Left colon (tissue), 2 donors: ENCODE measurements around the gene TEX13D. TPM values are rescaled to one million over a fixed set of nuclear protein-coding genes. Genes with fewer than 3 reads are reported as not detected.

Source experiments
- ATAC-seq: fragments of 200-7000 bp; cut with Tn5 transposase; one replicate; pipeline ENCODE4 v1.9.1; 2020; ENCODE audit warnings: mild to moderate bottlenecking, moderate library complexity
- DNase-seq, 2 donors: peaks; one replicate each; pipeline ENCODE4 v3.0.0-alpha.2; 2020
- intact Hi-C, 2 donors: fragments of 100-400 bp; cut with DNase I in 1 of 2; cut with micrococcal nuclease in 1 of 2; formaldehyde crosslinking; loops; one replicate each; pipeline versions ENCODE4 v1.11.2 to v1.14.0; 2022; cut with DNase I, micrococcal nuclease
- total RNA-seq, 2 donors: library from RNA; stranded (reverse); fragmentation: NEBNext Ultra II Directional; extraction: Animal tissue kit (Norgen Biotek cat#: 25700); gene quantifications; one replicate each; pipeline ENCODE4 v1.2.1, GENCODE V29; 2021
- donor health status: DM: no; HTN: no; CAD: no.
- donor health status: DM: yes; HTN: yes; CAD: no.

TEX13D gene
- total RNA-seq, 2 donors from 2014 or later = not detected

DNA sequence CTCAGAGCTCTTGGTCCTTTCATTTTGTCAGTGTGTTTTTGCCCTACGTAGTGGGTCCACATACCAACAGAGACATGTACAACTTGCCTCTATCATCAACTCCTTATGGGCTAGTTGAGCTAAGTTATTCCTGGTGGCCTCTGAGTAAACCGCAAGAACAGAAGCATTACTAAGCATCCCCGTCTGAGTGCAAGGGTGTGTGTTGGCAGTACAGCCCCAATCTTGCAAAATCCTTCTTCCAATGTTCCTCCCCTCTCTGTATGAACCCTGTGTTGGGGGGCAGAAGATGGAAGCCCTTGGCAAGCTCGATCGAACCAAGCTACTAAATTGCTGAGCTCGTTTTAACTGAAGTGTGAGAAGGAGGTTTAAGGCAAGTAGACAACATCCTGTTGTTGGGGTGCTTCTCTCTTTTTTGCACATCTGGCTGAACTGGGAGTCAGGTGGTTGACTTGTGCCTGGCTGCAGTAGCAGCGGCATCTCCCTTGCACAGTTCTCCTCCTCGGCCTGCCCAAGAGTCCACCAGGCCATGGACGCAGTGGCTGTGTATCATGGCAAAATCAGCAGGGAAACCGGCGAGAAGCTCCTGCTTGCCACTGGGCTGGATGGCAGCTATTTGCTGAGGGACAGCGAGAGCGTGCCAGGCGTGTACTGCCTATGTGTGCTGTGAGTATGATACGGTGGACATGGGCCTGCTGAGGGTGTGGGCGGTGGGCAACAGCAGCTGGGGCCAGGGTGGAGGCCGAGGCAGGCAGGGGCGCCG lies 13.8 kb downstream of the TEX13D start, which contains the start of gene SH2D1A:
Gene SH2D1A (plus strand): TSS at position 447 of the 760 bp plus-strand sequence. CDS start 80 bp downstream, at position 527.
- intact Hi-C loops = no loop called here
- DNase-seq = no peak
- ATAC-seq = no peak

DNA sequence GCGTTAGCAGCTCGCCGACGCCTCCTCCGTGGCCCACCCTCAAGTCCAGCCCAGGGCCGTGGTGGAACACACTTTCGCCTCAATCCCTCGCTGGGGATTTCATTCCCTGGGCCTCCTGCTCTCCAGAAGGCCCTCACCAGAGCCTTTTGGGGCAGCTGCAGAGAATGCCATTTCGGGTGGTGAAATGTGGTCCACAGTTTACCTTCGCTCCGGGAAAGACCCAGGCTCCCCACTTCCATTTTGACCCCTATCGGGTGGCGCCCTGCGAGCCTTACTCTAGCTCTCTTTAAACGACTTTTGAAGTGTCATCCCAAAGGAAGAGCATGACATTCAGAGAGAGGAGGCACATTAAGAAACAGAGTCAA lies 14.4 kb downstream of the TEX13D start:
- intact Hi-C loops = no loop called here
- ATAC-seq (no peak), DNase-seq (no peak)

DNA sequence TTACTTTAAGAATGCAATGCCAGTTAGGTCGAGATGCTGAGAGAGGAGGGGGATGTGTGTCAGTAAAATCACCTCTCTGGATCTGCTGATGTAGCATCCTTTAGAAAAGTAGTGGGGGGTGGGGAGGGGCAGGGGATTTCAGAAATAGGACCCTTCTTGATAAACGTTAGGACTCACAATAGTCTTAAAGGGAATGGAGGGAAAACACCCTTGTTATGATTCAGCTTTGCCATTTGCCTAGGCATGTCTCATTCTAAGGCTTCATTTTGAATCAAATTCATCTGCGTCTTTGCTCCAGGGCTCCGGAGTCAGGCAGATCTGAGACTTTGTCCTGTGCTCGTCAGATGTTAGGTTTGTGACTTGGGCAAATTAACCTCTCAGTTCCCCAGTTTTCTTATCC lies 14.8 kb downstream of the TEX13D start:
- DNase-seq (no peak), ATAC-seq (no peak)
- intact Hi-C loops = no loop called here

DNA sequence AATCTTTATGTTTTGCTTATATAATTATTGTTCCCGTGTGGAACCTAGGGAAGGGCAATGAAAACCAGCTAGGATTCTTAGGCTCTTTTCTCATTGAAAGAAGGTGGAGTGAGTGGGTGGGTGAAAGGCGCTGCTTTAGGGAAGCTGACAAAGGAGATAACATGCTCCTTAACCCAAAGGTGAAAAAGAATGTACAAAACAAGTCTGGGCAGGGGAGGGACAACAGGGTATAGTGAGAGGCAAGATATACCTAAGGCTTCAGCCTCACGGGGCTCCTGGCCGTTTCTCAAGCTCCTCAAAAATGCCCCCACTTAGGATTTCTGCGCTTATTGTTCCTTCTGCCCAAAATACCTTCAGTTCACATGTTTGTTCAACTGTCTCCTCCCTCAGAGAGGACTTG lies 15.7 kb downstream of the TEX13D start:
- DNase-seq = no peak
- ATAC-seq = no peak
- intact Hi-C loops = no loop called here

DNA sequence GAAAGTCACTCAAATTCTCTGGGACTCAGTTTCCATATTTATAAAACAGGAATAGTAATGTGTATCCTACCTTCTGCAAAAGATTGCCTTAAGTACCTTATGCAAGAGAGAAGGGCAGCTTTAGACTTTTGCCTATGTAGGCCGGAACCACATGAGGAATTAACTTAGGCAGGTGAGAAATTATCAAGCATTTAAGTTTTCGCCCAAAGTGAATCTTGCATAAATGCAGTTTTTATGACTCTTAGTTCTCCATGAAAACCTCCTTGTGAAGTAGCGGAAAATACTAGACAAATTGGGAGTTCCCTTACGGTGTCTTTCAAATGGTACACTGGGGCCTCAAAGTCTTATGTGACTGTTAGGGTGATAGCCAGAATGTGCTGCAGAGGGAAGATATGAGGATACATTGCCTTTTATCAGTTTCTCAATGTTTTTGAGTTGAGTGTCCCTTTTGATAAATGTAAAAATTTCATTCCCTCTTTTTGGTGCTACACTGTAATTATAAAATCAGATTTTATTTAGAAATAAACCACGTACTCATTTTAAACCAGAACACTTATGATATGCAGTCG lies 16.5 kb downstream of the TEX13D start:
- DNase-seq (no peak), ATAC-seq (no peak)
- intact Hi-C loops = no loop called here

DNA sequence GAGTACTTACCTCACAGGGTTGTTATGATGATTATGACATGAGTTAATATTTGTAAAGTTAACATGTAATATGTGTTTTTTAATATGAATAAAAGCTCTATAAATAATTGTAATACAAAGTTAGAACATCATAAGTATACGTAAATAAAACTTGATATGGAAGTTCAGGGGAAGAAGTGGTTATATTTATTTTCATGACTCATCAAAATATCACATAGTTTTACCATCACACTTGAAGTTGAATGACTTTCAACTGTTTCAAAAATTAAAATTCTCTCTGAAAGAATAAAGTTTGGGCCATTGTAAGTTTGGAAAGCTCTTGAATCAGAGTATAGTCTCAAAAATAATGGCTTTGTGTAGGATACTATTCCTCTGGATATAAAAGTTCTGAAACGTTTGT lies 22.2 kb downstream of the TEX13D start:
- ATAC-seq (no peak), DNase-seq (no peak)
- intact Hi-C loops = no loop called here

DNA sequence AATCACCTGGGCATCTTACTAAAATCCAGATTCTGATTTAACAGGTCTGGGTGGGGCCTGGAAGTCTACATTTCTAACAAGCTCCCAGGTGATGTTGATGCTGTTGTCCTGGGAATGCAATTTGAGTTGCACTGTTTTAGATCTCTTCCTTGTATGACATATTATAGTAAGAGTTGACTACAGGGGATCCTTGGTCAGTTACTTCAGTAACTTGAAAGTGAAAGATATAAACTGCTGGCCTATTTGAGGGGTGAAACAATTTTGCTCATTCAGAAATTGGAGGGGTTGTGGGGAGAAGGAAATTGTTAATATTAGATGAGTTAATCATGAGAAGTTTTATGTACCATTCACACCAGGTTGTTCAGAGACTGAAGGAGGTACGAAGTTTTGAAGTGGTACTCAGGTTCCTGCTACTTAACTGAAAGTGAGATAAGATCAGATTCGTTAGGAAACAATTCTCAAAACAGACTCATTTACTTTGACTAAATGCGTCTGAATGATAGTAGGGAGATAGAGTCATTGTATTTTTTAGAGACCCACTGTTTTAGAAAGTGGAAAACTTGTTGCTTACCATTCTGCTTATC lies 26.4 kb downstream of the TEX13D start:
- intact Hi-C loops = no loop called here
- no peak for ATAC-seq
- DNase-seq = no peak

DNA sequence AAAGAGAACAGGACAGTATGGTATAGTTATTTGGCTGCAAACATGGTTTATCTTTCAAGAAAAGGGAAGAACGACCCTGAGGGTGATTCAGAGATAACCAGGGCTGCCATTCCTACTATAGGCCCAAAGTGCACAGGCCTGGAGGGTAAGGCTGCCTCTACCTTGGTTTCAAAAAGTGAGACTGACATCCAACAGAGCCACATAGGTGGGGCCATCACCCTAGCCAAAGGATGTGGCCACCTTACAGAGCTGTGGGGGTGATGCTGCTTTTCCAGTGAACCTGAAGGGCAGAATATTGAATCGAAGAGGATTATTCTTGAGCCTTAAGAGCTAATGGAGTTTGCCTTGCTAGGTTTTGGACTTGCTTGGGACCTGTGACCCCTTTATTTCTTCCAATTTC lies 29.6 kb downstream of the TEX13D start:
- intact Hi-C loops = no loop called here
- no peak for DNase-seq
- no peak for ATAC-seq

DNA sequence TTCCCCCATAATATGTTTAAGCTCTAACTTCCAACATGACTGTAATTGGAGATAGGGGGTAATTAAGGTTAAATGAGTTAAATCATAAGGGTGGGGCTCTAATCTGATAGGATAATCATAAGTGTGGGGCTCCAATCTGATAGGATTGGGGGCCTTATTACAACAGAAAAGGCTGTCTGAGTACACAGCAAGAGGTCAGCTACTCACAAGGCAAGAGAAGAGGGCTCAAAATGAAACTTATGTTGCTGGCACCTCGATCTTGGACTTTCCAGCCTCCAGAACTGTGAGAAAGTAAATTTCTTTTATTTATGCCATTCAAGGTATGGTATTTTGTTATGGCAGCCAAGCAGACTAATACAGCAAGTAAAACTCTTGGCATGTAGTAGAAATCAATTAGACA lies 30.3 kb downstream of the TEX13D start:
- ATAC-seq = no peak
- intact Hi-C loops = no loop called here
- DNase-seq = no peak

DNA sequence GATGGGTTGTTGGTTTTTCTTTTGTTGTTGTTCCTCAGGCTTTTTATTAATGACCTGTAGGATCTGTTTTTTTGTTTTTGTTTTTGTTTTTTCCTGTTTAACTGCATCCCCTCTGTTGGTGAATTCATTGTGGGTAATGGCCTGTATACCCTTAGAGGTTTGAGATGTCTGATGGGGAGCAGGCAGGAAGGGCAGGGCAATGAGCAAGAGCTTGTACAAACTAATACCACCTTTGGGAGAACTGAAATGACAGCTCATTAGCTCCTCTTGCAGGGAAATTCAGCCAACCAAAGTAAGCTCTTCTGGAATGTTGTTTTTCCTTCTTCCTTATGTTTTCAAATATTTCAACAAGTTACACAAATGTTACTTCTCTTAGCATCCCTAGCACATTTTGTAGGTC lies 37.3 kb downstream of the TEX13D start:
- DNase-seq (no peak), ATAC-seq (no peak)
- intact Hi-C loops = no loop called here

- intact Hi-C loops = no loop called here
- DNase-seq = no peak
- ATAC-seq = no peak
Observed at GRCh38 chrX:124373348-124373747, 40.9 kb downstream of the TEX13D start.

GRCh38 chrX:124378643-124379042 lies 46.2 kb downstream of the TEX13D start:
- intact Hi-C loops = no loop called here
- ATAC-seq = no peak
- DNase-seq = no peak

DNA sequence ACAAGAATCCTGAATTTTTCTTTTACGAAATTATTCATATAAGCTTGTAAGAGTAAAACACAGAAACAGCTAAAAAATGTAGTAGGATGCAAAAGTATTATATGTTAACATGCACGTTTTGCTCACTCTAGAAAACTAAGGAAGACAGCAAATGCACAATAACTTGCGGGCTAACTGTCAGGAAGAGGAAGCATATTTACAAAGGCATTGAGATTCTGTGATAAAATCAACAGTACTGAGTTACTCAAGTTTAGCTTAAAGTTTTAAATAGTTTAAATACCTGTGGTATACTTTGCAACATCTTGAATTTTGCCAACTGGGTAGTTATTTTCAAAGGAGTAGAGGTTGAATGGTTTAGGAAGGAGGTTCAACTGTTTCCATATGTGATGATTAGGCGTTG lies 50.9 kb downstream of the TEX13D start:
- intact Hi-C loops = no loop called here
- ATAC-seq (no peak), DNase-seq (no peak)

- no peak for ATAC-seq
- intact Hi-C loops = no loop called here
- no peak for DNase-seq
Observed at GRCh38 chrX:124386401-124386800, 53.9 kb downstream of the TEX13D start.

Other genes with a start within 250 kb of the TEX13D start
- under 1 TPM in 1 of 2 donors, not detected in 1; 0.34 TPM for gene SH2D1A, start 13.9 kb downstream of the TEX13D start, total RNA-seq